ENCODE measurements around the gene PRUNE2.
"Not testable (repeated sequence)": the region's sequence is repeated elsewhere in the genome, so short reads cannot be mapped to it uniquely, and the experiment has no call there.

PRUNE2 gene

DNA sequence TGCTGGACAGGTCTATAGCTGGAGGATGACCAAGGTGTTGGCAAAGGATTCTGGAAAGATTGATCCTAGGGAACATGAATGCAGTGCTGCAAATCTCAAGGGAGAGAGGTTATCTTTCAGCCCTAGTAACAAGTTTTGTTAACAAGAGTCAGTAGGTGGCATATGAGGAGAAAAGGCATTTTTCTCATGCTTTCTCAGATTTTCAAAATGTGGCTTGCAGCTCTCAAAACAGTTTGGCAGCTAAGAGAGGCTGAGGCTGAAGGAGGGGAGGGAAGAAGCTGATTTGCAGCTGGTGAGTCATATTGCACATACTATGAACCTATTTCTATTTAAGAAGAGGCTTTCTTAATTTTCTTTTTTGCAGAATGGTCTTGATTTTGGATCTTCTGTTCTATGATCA is 205.9 kb downstream of the PRUNE2 start:
- DNase-seq (ENCODE audit: low read depth in 1 of 2, low spot score in 1 of 2): no peak

DNA sequence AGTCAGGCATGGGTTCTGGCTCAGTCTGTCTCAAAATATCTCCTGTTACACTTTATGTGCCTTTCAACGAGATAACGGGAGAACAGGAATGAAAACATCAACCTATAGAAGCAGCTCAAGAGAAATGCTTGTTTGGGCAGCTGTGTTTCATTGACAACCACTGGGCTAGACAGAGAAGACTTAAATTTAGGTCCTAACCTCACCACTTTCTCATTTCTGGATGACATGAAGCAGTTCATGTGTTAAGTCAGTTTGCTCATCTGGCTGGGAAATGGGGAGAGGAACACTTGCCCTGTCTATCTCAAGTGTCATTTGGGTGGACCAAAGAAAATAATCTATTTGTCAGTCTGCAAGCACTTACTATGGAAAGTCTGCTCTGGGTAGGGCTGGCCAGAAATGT is 208.4 kb downstream of the PRUNE2 start:
- DNase-seq (ENCODE audit: low read depth in 1 of 2, low spot score in 1 of 2): no peak

GRCh38 chr9:76697081-76697480 is 208.8 kb downstream of the PRUNE2 start:
- no peak for DNase-seq (ENCODE audit: low read depth in 1 of 2, low spot score in 1 of 2)

- no peak for DNase-seq (ENCODE audit: low read depth in 1 of 2, low spot score in 1 of 2)
Observed at GRCh38 chr9:76693912-76694311, 212.0 kb downstream of the PRUNE2 start.

GRCh38 chr9:76692458-76693129 is 213.3 kb downstream of the PRUNE2 start:
- no peak for DNase-seq (ENCODE audit: low read depth in 1 of 2, low spot score in 1 of 2)

GRCh38 chr9:76691517-76692313 is 214.2 kb downstream of the PRUNE2 start:
- DNase-seq (ENCODE audit: low read depth in 1 of 2, low spot score in 1 of 2): no peak

GRCh38 chr9:76690973-76691370 is 214.9 kb downstream of the PRUNE2 start:
- DNase-seq (ENCODE audit: low read depth in 1 of 2, low spot score in 1 of 2): no peak

DNA sequence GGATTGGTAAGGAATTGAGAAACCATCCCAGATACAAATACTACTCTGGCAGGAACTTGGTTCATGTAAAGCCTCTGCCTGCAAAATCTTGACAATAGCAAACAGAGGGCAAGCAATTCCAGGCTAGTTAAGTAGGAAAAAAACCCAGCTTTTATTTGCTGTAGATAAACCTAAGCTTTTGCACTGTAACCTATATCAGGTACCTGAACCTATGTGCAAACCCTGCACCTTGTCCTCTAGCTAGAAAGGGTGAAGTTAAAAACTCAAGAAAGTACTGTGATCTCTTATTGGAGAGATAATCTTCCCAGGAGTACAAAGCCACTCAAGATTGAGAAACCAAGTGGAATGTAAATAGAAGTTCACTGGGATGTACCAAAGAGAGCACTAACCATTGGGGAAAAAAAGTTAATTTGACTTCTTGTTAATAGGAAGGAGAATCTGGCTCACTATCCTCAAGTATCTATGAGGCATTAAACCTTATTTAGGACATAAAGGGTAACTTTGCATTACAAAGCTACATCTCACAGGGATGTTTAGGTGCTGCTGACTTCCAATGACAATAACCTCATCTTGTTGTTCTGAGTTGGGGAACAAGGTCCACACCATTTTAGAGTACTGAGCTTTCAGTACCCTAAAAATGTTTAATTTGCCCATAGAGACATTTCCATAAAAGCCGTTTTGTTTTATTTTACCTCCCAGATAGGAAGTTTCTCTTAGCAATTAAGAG is 215.5 kb downstream of the PRUNE2 start:
- DNase-seq (ENCODE audit: low read depth in 1 of 2, low spot score in 1 of 2): no peak

DNA sequence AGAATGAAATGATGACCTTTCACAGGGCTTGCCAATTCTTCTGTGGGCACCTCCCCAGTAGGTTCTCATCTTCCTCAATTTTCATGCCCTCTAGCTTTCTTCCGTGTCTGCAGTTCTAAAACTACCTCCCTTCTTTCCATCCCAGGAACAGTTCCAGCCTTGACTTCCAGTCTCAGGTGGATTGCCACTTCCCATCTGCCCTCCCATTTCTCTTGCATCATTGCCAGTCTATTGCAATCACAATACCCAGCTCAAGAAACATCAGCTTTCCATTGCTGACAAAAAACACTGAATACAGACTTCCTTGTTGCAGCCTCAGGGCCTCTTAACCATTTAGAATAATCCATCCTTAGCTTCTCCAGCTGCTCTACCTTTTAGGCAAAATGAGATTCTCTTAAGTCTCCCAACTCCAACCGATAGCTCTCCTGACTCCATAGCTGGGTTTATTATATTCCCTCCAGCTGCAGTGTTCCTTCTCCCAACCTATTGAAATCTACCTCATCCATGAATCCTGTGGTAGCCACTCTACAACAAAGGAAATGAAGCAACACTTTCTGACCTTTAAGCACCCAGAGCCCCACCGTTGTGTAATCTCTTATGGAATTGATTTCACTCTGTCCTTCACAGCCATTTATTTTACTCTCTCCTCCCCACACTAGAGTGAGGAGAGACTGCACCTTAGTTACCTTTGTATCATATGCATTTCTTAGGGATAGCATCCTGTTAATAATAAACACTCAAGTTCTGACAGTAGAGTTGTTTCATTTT is 217.3 kb downstream of the PRUNE2 start:
- no peak for DNase-seq (ENCODE audit: low read depth in 1 of 2, low spot score in 1 of 2)

DNA sequence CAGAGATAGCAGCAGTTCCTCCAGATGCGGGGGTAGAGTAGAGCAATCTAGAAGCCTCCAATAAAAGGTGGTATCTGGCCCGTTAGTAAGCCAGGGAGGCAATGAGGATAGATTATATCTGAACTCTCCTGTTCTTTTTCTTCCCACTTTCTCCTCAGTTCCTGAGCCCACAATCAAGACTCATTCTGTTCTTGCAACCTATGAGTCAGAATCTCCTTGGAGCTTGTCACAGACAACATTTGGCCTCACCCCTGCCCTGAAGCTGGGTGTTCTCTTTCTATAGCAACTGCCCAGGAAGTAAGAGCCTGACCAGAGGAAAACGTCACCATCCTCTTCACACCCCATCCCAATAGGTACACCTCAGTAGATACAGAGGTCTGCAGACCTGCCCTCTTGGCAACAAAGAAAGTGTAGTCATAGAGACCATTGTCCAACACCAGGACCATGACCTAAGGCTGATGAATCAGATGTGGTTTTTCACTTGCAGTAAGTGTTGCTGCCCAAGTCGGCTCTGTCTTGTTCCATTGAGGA is 218.0 kb downstream of the PRUNE2 start:
- no peak for DNase-seq (ENCODE audit: low read depth in 1 of 2, low spot score in 1 of 2)

DNA sequence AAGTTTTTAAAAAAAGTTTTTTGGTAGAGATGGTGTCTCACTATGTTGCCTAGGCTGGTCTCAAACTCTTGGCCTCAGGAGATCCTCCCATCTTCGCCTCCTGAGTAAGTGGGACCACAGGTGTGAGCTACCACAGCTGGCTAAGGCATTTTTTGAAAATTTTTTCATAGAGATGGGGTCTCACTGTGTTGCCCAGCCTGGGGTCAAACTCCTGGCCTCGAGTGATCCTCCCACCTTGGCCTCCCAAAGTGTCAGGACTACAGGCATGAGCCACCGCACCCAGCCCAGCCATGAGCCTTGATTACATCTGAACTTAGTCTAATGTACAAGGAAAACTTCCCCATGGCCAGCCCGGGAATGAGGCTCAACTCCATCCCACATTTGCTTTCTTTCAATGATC is 219.2 kb downstream of the PRUNE2 start:
- no peak for DNase-seq (ENCODE audit: low read depth in 1 of 2, low spot score in 1 of 2)

GRCh38 chr9:76684213-76684612 is 221.7 kb downstream of the PRUNE2 start:
- no peak for DNase-seq (ENCODE audit: low read depth in 1 of 2, low spot score in 1 of 2)

- no peak for DNase-seq (ENCODE audit: low read depth in 1 of 2, low spot score in 1 of 2)
Observed at GRCh38 chr9:76681556-76681955, 224.4 kb downstream of the PRUNE2 start.

DNA sequence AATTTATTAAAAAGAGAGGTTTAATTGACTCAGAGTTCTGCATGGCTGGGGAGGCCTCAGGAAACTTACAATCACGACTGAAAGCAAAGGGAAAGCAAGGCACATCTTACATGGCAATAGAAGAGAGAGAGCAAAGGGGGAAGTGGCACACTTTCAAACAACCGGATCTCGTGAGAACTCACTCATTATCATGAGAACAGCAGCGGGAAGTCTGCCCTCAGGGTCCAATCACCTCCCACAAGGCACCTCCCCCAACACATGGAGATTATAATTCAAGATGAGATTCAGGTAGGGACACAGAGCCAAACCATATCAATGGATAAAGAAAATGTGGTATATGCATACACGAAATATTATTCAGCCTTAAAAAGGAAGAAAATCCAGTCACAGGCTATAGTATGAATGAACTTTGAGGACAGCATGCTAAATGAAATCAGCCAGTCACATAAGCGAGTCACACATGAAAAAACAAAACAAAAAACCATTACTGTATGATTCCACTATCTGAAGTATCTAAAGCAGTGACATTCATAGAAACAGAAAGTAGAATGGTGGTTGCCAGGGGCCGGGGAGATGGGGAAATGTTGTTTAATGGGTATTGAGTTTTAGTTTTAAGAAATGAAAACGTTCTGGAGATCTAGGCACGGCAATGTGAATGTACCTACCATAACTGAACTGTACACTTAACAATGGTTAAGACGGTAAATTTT is 225.0 kb downstream of the PRUNE2 start:
- DNase-seq (ENCODE audit: low read depth in 1 of 2, low spot score in 1 of 2): no peak

GRCh38 chr9:76677481-76678055 is 228.3 kb downstream of the PRUNE2 start:
- no peak for DNase-seq (ENCODE audit: low read depth in 1 of 2, low spot score in 1 of 2)

GRCh38 chr9:76676857-76677256 is 229.1 kb downstream of the PRUNE2 start:
- DNase-seq (ENCODE audit: low read depth in 1 of 2, low spot score in 1 of 2): no peak

- DNase-seq (ENCODE audit: low read depth in 1 of 2, low spot score in 1 of 2): no peak
Observed at GRCh38 chr9:76667521-76667957, 238.4 kb downstream of the PRUNE2 start.

- DNase-seq (ENCODE audit: low read depth in 1 of 2, low spot score in 1 of 2): not testable (repeated sequence)
Observed at GRCh38 chr9:76665966-76666365, 239.9 kb downstream of the PRUNE2 start.

- DNase-seq (ENCODE audit: low read depth in 1 of 2, low spot score in 1 of 2): no peak
Observed at GRCh38 chr9:76665458-76665857, 240.5 kb downstream of the PRUNE2 start.

DNA sequence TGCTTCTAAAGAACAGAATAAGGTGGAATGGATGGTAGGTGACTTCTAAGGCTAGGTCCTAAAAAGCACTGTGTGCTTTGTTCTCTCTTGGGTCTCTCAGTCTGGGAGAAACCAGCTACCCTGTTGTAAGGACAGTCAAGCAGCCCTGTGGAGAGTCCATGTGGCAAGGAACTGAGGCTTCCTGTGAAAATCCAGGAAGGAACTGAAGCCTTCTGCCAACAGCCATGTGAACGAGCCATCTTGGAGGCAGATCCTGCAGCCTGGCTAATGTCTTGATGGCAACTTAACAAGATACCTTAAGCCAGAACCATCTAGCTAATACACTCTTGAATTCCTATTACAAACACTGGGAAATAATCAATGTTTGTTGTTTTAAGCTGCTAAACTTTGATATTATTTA is 241.8 kb downstream of the PRUNE2 start:
- DNase-seq (ENCODE audit: low read depth in 1 of 2, low spot score in 1 of 2): no peak

Data from activated T-helper 1 cell treated with anti-CD3 and anti-CD28 coated beads, Interleukin-2, amount 50 U/mL, for 16 hours (primary cell).